OCI-M1 (cell line): ENCODE measurements around the gene CDC14A.
"Not testable (repeated sequence)": the region's sequence is repeated elsewhere in the genome, so short reads cannot be mapped to it uniquely, and the experiment has no call there.

Experiments used
- DNase-seq: peaks from one replicate; lab custom pipeline; 2025; lab: John Stamatoyannopoulos, UW

CDC14A gene

GRCh38 chr1:100362821-100363466 is 10.6 kb downstream of the CDC14A start:
- DNase-seq = peak; percentile 30

GRCh38 chr1:100363831-100364230 is 11.5 kb downstream of the CDC14A start:
- no peak for DNase-seq

- peak; percentile 42 for DNase-seq
These were observed 12.4 kb downstream of the CDC14A start for GRCh38 chr1:100364697-100365096.

GRCh38 chr1:100366209-100366525 is 13.9 kb downstream of the CDC14A start:
- DNase-seq = no peak

GRCh38 chr1:100369339-100369738 is 17.0 kb downstream of the CDC14A start:
- DNase-seq = not testable (repeated sequence)

- DNase-seq = not testable (repeated sequence)
These were observed 21.6 kb downstream of the CDC14A start for GRCh38 chr1:100373953-100374352.

- not testable (repeated sequence) for DNase-seq
These were observed 24.6 kb downstream of the CDC14A start for GRCh38 chr1:100376890-100377289.

- DNase-seq = no peak
These were observed 25.5 kb downstream of the CDC14A start for GRCh38 chr1:100377590-100378361.

- DNase-seq = no peak
These were observed 26.6 kb downstream of the CDC14A start for GRCh38 chr1:100378956-100379355.

GRCh38 chr1:100380635-100381034 is 28.3 kb downstream of the CDC14A start:
- DNase-seq = no peak

GRCh38 chr1:100382657-100383056 is 30.4 kb downstream of the CDC14A start:
- peak; percentile 20 for DNase-seq

GRCh38 chr1:100383743-100384405 is 31.6 kb downstream of the CDC14A start:
- DNase-seq = no peak

- DNase-seq = no peak
These were observed 34.9 kb downstream of the CDC14A start for GRCh38 chr1:100387209-100387608.

- no peak for DNase-seq
These were observed 35.5 kb downstream of the CDC14A start for GRCh38 chr1:100387657-100388350.

- DNase-seq = no peak
These were observed 38.2 kb downstream of the CDC14A start for GRCh38 chr1:100390531-100390930.

- DNase-seq = no peak
These were observed 39.4 kb downstream of the CDC14A start for GRCh38 chr1:100391675-100392074.

GRCh38 chr1:100392756-100393155 is 40.5 kb downstream of the CDC14A start:
- DNase-seq = no peak

- DNase-seq = no peak
These were observed 42.0 kb downstream of the CDC14A start for GRCh38 chr1:100394285-100394684.

- no peak for DNase-seq
These were observed 43.6 kb downstream of the CDC14A start for GRCh38 chr1:100395913-100396312.

- peak; percentile 35 for DNase-seq
These were observed 44.3 kb downstream of the CDC14A start for GRCh38 chr1:100396651-100397050.

- DNase-seq = no peak
These were observed 45.4 kb downstream of the CDC14A start for GRCh38 chr1:100397681-100398080.

GRCh38 chr1:100398648-100399047 is 46.3 kb downstream of the CDC14A start:
- no peak for DNase-seq

- DNase-seq = peak; percentile 89
These were observed 48.1 kb downstream of the CDC14A start for GRCh38 chr1:100400404-100400803.
